ENCODE results near the gene SERINC5.
"Not testable (repeated sequence)": the region's sequence is repeated elsewhere in the genome, so short reads cannot be mapped to it uniquely, and the experiment has no call there.

Gene SERINC5

DNA sequence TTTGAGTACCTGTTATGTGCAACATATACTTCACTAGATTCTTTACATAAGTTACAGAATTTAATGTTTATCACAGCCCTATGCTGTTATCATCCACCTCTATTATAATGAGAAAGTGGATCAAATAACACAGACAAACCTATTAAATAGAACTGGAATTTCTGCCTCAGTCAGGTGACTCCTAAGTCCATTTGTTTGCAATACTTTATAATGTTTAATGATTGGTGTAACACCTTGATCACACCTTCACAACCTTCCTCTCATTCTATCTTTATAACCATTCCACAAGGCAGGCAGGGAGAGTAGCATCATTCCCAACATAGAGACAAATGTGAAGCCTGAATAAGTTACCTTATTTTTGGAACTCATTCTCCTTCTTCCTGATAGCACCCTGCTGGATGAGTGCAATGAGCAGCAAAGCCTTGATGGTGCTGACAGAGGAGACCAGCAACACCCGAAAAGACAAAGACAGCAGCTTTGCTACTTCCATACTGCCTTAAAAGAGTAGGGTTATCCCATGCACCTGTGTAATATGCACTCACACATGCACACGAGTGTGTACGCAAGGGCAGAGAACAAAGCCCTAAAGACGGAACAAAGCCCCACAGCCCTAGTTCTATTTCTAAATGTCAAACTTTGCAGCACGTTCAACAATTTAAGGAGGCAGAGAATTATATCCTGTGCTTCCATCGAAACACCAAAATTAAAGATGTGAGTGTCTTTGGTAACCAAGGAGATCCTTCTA, 30.5 kb downstream of the SERINC5 start:
- DNase-seq = no peak

DNA sequence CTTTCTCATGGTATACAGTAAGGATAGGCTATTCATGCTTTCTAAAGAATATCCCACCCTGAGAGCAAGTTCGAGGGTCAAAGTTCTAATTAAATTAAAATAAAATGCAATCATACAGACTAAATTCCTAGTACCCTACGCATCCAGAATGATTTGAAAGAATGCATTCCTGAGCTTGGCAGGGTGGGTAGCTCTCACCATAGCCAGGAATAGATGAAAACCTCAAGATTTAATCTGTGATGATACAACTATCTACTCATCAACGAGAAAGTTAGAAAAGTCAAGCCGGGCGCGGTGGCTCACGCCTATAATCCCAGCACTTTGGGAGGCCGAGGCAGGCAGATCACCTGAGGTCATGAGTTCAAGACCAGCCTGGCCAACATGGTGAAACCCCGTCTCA, 32.3 kb downstream of the SERINC5 start:
- DNase-seq = no peak

GRCh38 chr5:80220245-80220897, 35.5 kb downstream of the SERINC5 start:
- DNase-seq = no peak

GRCh38 chr5:80219391-80219790, 36.5 kb downstream of the SERINC5 start:
- no peak for DNase-seq

GRCh38 chr5:80217667-80218066, 38.2 kb downstream of the SERINC5 start:
- no peak for DNase-seq

- peak; percentile 86 for DNase-seq
Observed at GRCh38 chr5:80216753-80217596, 38.9 kb downstream of the SERINC5 start.

GRCh38 chr5:80216096-80216495, 39.8 kb downstream of the SERINC5 start:
- no peak for DNase-seq

DNA sequence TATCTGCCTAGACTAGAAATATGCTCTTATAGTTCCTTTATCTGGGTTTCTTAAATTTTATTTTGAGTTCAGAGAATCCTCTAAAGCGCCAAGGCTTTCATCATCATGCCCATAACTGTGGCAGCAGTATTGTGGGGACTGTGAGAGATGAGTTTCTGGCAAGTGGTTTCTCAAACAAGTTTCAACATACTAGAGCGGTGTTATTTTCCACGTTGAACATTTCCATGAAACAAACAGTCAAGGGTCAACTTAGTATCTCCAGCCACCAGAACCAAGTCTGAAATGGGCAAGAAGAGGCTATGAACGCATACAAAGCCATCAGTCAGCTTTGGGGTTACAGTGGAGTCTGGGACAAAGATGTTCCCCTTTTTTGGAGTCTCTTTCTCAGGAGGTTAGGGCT, 40.3 kb downstream of the SERINC5 start:
- DNase-seq = no peak

- no peak for DNase-seq
Observed at GRCh38 chr5:80213466-80213865, 42.4 kb downstream of the SERINC5 start.

GRCh38 chr5:80212171-80212667, 43.6 kb downstream of the SERINC5 start:
- DNase-seq = no peak

- DNase-seq = no peak
Observed at GRCh38 chr5:80211327-80211726, 44.5 kb downstream of the SERINC5 start.

DNA sequence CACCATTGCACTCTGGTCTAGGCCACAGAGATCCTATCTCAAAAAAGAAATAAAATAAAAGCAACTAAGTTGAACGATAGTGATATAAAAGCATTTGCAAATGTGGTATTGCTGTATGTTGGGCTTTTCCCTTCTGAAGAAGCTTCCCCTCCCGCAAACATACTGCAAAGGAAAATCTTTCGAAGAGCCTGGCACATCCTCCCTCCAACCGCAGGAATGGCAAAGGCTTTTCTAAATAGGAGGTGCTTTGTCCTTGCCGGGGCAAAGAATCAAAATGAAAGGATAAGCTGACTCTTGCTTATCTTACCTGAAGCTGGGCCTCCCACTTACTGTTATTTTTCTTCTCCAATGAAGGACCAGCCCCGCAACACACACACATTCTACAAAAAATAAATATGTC, 45.8 kb downstream of the SERINC5 start:
- DNase-seq = no peak

DNA sequence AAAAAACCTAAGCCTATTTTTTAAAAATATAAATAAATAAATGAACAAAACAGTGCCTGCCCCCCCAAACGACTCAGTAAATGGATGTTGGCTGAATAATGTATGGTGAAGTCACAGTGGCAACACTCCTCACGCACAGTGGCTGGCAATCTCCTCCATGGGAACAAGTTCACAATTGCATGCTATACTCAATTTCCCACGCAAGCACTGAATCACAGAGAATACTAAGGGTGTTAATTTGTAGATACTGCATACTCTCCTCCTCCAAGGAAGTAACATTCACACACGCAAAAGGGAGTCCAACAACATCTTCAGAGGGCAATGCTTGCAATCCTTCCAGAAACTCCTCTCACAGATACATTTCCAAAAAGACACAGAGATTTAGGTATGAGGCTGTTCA, 47.5 kb downstream of the SERINC5 start:
- no peak for DNase-seq

DNA sequence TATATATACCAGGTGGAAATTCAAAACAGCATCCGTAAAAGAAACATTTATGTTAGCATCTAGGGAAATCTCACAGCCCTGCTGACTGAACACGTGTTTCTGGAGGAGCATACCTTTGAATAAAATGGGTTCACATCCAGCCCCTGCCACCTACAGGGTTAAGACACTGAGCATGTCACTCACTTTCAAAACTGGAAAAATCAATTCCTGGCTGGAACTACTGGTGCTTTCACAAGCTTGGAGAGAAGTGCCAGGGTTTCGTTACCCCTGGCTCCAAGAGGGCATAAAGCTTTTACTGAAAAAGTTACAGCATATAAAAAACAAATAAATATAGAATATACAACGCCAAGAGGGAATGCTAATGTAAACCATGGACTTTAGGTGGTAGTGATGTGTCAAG, 48.0 kb downstream of the SERINC5 start:
- DNase-seq = no peak

DNA sequence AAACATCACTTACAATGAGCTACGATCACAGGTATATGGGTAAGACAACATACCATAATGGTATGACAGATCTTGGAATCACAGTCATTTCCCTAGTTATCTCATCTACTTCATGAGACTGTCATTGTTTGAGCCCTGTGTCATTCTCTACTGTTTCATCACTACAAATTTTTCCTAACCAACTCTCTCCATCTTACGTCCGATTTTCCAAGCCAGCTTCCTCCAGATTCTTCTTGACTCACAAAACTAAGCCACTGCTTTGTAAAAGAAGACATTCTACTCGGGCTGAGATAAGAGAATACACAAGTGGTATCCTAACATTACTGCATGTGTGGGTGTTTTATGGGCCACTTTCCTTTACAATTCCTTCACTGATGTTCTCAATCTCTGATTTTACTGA, 49.6 kb downstream of the SERINC5 start:
- DNase-seq = peak; percentile 26

- no peak for DNase-seq
Observed at GRCh38 chr5:80205846-80206245, 50.0 kb downstream of the SERINC5 start.

GRCh38 chr5:80204808-80205614, 50.8 kb downstream of the SERINC5 start:
- peak; percentile 68 for DNase-seq

DNA sequence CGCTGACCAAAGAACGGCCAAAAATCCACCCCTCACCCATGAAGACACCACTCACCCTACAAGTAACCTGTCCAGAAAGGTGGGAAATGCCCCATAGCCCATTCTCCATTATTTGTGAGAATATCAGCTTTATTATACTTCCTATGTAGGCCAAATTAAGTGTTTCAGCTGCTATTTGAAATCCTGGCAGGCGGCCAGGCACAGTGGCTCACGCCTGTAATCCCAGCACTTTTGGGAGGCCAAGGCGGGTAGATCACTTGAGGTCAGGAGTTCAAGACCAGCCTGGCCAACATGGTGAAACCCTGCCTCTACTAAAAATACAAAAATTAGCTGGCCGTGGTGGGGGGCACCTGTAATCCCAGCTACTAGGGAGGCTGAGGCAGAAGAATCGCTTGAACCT, 54.1 kb downstream of the SERINC5 start:
- not testable (repeated sequence) for DNase-seq

- no peak for DNase-seq
Observed at GRCh38 chr5:80198920-80199319, 56.9 kb downstream of the SERINC5 start.

GRCh38 chr5:80198399-80198798, 57.4 kb downstream of the SERINC5 start:
- DNase-seq = peak; percentile 84

DNA sequence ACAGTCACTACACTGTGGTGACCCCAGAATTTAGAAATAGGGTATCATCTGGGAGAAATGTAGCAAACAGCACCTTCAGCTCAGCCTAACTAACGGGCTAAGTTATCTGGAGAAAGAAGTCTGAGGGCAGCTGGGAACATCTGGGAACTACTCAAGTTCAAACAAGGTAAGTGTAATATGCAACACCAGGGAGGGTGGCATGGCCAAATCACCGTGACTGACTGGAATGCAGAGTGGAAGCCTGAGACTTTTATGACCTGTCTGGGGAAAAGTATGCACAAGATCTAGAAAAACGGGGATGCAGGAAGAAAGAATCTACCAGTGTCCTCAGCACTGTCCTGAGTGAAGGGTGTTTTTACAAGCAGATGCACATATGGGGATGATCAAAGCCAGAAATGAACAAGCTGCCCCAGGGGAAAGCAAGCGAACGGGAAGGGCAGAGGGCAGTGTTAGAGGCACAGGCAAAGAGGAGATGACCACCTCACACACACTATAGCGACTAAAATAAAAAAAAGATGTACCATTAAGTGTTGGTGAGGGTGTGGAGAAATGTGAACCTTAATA, 59.9 kb downstream of the SERINC5 start:
- DNase-seq = no peak

DNA sequence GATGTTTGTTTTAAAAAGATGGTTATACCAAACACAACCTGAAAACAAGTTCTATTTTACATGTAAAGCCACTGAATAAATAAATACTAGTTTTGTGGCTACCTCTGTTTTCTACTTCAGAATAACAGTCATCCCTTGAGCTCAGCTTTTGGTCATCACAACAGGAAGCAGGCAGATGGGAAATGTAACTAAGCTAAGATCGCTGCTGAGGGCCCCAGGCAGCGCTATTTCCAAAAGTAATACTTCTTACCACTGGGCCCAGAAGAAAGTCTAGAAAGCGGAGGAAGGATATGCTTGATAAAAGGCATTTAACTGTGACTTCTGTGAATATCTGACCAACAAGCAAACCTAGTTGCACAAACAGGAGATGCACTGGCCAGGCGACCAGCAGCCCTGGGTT, 61.4 kb downstream of the SERINC5 start:
- DNase-seq = no peak

All from midbrain (tissue), 1 donor.